DMS 273 (cell line): ENCODE results near the gene CDK4.

Source experiments
- DNase-seq: peaks from one replicate; lab custom pipeline; 2025; ENCODE audit not compliant: unreplicated experiment; lab: John Stamatoyannopoulos, UW

Gene CDK4

DNA sequence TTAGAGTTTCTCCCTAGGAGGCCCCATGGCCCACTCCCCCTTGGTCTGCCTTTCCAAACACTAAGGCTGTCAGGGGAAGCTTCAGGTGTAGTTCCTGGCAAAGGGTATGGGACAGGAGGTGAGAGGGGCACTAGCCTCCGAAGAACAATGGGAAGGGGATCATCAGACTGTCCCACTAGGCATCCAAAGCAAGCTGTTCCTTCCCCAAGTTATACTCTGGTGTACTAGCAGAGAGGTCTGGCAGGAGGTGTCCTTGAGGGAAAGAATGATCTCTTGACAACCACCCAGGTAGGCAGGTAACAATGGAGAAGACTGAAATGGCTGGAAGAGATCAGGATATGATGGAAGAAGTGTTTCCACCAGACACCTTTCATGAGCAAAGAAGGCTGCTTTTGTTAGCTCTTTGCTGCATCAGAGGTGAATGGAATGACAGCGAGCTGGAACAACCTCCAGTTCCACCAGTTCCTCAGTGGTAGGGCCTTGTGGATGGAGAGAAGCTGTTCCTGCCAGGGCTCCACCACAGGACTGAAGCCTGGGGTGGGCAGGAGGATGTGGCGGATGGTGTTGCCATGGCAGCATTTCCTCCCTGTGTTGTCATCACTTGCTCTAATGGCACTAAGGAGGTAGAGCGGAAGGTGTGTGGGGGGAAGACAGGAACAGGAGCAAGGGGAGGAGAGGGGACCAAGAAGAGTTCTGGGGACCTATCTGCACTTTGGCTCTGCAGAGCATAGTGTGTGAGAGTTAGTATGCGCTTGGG, 11.3 kb downstream of the CDK4 start:
- no peak for DNase-seq

DNA sequence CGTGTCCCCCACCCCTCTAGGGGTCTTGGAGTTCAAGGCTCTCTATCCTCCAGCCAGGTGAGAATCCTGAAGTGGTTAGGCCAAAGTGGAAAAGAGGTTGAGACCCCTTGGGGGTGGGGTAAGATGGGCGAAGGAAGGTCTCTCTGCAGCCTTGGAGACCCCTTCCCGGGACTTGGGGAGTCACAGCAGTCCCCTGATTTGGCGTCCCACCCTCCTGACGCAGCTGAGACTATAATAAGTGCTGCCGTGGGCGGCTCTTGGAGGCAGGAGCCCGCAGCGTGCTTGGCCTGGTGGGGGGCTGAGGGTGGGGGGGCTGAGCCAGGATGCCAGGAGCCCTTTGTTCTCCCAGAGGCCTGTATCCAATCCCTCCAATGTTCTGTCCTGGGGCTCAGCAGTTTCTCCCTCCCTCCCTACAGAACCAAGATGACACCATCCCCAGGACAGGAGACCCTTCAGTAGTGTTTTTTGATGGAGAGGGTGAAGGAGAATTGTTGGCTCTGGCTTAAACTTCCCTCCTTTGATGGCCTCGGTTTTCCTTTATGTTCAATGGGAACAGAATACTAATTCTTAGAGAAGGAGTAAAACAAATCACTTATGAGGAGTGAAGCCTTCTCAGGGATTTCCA, 12.1 kb downstream of the CDK4 start:
- DNase-seq = no peak

DNA sequence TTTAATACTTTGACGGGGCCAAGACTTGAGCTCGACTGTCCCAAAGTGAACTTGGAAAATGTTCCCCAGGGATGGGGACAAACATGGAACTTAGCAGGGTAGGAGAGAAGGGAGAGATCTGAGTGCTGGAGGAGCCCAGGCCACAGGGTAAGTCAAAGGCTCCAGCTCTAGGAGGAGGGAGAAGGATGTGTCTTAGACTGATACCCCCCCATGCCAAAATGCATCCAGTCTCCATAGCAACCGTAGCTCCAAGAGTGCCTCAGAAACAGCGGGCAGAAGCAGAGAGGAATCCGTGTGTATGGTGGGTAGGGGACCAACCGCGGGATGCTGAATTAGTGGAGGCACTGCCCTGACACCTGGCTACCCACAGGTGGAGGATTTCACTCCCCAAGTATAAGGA, 12.7 kb downstream of the CDK4 start:
- peak; percentile 61 for DNase-seq

DNA sequence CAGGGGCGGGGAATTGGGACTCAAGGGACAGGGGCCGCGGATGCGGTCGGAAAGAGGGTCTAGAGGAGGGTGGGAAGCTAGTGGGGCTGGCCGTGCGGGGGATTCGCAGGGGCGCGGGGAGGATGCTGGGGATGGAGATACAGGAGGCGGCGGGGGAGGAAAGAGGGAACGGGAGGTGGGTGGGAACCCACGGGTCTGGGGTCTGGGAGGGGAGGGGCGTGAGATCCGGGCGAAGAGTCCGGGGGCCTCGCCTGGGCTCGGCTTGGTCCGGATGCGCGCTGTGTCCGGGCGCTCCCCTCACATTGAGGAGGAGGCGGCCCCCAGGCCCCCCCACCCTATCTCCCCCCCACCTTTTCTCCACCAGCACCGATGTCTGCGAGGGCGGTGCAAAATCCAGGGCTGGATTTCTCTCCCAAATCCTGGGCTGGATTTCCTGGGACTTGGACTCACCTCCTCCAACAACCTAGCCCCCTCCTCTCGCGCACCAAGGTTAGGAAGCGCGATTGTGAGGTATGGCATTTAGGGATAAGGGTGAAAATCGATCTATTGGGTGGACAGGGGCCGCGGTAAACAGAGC, 13.4 kb downstream of the CDK4 start, which contains the start of gene AGAP2:
Gene AGAP2 (minus strand): TSS at position 82 of the 577 bp plus-strand sequence. CDS start 496 bp downstream, outside the sequence.
- peak; percentile 77 for DNase-seq

DNA sequence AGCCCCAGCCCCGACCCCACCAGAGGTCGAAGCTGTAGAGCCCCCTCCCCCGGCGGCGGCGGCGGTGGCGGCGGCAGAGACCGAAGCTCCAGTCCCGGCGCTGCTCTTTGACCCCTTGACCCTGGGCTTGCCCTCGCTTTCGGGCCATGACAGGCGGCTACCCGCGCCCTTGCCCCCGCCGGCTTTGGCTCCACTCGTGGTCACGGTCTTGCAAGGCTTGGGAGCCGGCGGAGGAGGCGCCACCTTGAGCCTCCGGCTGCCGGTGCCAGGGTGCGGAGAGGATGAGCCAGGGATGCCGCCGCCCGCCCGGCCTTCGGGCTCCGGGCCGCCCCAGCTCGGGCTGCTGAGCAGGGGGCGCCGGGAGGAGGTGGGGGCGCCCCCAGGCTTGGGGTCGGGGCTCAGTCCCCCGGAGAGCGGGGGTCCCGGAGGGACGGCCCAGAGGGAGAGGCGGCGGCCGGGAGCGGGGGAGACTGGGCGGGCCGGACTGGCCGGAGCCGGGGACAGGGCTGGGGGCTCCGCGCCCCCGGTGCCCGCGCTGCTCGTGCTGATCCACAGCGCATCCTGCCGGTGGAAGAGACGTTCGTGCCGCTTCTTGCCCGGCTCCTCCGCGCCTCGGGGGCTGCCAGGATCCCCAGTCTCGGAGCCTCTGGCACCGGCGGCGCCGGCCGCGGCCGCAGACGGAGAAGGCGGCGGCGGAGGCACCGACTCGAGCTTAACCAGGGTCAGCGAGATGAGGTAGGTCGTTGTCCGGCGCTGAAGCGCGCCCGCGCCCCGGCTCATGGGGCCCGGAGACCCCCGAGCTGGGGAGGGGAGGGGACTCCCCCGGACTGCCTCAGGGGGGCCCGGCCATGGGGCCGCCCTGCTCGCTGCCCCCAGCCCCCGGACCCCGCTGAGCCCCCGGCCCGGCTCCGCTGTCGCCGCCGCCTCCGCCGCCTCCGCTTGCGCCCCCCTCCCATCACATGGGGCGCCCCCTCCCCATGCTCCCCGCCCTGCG, 14.3 kb downstream of the CDK4 start:
- peak; percentile 66 for DNase-seq

DNA sequence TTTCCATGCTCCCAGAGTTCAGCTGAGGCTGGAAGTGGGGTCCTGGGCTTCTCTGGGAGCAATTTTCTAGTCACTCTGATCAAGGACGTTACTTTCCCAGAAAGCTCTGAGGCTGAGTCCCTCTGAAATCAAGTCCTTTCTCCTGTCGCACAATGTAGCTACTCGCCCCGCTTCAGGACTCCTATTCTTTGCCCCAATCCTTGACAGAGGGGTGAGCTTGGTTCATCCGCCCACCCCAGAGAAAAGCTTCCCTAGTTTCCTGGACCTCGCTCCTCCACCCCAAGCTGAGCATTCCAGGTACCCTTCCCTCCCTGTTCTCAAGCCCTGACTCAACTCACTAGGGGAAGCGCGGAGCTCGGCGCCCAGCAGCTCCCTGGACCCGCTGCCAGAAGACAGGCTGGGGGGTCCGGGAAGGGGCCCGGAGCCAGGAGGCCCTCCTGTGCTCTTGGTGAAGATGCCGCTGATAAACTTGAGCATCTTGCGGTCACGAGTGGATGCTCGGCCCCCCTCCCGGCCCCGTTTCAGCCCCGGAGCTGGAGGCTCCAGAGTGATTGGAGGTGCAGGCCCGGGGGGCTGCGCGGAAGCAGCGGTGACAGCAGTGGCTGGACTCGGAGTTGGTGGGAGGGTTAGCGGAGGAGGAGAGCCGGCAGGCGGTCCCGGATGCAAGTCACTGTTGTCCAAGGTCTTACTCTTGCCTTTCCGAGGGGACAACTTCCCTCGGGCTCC, 15.2 kb downstream of the CDK4 start:
- DNase-seq = peak; percentile 54

DNA sequence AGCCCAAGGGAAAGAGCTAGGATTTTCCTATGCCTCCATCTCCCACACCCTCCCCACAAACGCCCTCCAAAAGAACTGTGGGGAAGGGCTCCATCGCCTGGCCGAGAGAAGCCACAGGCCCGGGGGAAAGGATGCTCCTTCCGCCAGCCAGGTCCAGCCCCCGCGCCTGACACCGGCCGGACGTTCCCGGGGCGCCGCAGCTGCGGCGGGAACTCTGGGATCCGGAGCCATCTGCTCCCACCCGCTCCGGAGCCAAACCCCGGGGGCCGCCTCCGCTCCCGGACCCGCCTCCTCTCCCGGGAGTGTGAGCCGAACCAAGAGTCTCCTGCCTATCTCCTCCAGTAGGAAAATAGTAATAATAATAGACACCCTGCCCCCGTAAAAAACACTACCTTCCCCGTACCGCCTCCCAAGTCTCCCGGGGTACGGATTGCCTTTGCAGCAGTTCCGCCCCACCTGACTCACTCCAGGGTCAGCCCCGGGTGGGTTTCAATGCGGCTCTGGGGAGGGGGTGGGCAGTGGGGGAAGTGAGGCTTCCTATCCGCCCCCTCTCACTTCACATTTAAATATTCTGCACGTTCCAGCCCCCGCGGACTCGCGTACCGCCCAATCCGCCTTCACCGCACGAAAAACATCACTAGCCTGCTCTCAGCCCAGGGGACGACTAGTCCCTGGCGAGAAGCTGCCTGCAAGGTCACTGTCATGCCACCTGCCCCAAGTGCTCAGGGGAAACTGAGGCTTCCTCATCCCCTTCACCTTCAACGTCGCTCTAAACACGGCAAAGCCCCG, 16.0 kb downstream of the CDK4 start:
- DNase-seq = peak; percentile 84

DNA sequence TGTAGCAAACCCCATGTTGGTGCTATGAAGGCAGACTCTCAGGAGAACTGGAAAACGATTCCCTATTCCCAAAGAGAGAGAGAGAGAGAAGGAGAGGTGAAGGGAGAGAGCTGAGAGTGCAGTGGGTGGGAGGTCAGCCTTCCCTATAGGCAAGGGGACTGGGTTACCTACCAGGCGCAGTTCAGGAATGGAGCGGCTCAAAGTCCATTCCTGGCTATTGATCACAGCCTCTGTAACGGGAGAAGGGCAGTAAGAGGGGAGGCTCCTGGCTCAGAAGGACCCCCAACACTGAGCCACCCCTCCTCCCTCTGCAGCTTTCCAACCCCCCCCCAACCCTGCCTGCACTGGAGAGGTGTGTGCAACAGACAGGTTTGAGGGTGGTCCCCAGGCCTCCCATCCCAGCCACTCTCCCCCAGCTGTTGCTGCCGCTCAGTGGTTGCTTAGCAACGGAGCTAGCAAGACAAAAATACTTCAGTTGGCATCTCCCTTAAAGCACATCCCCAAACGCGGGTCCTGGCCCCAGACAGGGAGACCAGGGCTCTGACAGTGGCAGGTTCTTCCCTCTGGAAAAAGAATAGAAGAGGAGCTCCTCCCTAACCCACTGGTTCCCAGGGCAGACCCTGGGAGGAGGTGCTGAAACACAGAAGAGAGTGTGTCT, 16.8 kb downstream of the CDK4 start:
- peak; percentile 72 for DNase-seq

DNA sequence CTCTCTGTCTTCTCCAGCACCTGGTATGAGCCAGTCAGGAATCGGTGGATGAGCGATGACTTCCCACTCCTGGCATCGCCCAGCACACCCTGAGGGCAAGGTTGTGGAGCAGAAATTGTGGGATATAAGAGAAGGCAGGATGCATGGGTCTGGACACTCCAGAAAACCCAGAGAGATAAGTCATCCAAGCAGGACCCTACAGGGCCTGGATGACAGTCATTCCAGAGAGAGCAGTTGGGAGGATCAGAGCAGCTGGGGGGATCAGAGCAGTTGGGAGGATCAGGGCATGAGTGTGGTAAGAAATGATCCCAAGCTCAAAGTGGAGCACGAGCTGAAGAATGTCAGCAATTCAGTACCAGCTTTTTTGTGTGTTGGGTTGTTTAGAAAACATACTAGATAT, 17.5 kb downstream of the CDK4 start:
- no peak for DNase-seq

DNA sequence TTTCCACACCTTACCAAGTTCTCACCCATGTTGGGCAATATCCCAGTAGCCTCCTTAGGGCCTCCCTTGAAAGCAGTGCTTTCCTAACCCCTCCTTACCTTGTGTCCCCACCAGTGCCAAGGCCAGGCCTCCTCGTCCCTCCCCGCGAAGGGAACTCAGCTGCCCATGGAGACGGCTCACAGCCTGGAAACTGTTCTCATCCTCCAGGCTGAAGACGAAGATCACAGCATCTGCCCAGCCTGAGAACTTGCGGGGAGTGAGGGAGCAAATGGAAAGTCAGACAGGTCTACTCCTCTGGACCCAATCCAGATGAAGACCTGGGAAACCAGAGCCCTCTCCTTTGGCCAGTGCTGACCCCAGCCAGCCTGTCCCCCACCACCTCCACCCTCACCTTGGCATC, 18.2 kb downstream of the CDK4 start:
- no peak for DNase-seq

DNA sequence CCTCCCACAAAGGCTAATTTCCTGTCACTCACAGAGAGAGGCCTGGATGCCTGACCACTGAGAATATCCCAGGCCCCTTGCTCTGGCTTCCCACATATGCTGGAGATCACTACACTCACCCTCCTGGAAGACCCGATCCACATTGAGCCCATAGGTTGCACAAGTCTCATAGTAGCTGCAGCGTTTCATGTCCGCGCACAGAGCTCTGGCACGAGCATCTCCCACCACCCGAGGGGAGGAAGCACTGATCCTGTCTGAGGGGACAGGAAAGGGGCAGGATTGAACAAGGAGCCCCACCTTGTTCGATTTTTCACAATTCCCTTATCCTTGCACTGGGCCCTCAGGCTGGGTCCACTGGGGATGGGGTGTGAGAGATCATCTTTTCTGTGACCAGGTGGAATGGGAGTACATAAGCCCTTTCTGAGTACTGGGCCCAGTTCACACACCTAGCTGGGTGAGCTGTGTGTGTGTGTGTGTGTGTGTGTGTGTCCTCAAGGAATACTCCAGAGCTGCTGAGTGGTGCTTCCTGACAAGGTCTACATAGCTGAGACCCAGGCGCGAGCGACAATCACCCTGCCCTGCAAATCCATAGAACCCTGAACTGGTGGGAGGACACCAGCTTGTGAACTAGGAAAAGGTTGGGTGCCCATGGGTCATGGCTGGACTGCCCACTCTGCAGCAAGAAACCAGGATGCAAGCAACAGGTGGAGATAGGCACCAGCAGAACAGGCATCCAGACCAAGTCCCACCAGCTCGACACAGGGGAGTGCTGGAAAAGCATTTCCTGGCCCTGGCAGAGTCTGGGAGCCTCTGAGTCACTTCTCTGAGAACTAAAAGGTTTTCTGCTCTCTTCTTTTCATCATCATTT, 19.1 kb downstream of the CDK4 start:
- no peak for DNase-seq

DNA sequence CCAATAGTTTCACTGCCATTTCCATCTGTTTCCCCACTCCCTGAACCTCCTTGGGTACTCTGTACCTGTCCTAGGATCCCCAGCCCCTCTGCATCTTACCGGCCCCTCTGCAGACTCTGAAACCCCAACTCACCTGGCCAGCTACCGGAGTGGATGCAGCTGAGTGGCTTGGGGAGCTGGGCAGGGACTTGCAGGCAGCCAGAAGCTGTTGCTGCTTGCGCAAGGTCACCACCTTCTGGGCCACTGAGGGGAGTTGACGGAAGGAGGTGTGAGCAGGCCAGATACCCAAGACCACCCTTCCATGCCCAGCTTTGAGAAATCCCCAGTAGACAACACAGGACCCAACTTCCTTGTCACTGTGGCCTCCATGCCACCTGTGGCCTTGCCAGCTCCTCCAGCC, 19.8 kb downstream of the CDK4 start:
- no peak for DNase-seq

DNA sequence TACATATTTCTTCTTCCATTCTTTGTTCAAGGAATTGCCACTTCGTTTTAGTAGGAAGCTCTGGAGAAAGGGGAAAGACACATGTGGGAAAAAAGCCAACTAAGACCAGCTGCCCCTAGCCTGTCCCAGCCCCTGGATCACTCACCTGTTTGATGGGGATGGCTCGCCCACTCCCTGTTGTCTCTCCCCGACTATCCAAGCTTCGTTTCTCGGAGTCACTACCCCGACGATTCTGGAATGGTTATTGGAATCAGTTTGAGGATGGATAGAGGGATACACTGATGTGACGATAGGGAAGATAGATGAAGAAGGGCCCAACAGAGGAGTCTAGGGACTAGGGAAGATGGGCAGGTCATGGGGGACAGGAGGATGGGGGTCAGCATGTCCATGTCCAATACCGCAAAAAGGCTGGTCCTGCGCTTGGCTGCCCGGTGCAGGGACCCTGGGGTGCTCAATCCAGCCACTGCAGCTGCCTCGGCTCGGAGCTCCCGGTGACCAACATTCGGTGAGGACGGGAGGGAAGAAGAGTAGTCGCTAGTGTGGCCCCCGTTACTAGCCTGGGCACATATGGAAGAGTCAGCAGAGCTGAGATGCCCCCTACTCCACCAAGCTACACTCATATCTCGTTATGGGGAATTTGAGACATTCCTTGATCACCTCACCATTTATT, 20.6 kb downstream of the CDK4 start:
- DNase-seq = no peak

DNA sequence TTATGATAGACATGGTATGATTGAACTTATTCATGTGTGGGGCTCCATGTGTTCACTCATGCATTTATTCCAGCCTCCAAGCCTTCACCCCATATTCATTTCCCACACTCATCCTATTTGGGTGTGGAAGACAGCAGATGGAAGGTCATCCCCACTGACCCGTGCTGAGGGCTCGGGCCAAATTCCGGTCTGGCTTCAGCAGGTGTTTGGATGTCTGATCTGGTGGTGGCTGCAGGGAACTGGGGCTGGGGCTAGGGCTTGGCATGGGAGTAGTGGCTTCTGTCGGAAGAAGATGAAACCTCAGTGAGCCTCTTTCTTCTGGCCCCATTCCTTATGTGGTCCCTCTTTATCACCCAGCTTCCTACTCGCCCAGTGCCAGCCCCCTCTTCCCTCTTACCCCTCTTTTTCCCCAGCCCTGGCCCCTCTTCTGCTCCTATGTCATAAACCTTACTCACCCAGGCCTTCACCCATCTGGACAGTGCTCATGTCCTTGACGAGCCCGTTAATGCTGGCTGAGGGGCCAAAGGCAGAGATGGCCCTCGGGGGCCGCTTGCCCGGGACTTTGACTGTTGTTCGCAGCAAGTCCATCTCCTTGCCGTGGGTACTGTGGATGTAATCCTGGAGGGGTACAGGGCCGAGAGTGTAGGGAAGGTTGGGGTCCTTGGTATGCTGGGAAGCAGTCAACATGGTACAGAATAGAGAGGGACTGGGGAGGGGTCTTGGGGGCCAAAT, 21.6 kb downstream of the CDK4 start:
- DNase-seq = no peak

DNA sequence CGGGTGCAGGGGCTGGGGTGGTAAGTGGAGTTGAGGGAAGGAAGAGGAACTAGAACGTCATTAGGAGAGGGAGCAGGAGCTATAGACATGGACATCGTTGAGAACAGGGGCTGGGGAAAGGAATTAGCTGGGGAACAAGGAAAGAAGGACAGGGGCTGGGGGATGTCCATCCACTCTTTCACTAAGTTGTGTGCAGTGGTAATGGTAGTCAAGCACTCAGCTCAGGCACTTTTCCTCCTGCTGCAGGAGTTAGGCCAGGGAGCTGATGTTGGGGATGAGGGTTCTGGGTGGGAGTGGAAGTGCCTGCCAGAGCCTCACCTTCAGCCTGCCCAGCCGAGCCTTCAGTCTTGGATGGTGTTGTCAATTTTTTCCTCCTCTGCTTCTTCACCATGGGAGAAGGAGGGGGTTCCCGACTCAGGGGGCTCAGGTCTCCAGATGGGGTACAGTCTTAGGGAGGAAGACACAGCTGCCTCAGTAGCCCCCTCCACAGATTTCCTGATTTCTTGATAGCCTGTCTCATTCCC, 22.7 kb downstream of the CDK4 start:
- DNase-seq = no peak

DNA sequence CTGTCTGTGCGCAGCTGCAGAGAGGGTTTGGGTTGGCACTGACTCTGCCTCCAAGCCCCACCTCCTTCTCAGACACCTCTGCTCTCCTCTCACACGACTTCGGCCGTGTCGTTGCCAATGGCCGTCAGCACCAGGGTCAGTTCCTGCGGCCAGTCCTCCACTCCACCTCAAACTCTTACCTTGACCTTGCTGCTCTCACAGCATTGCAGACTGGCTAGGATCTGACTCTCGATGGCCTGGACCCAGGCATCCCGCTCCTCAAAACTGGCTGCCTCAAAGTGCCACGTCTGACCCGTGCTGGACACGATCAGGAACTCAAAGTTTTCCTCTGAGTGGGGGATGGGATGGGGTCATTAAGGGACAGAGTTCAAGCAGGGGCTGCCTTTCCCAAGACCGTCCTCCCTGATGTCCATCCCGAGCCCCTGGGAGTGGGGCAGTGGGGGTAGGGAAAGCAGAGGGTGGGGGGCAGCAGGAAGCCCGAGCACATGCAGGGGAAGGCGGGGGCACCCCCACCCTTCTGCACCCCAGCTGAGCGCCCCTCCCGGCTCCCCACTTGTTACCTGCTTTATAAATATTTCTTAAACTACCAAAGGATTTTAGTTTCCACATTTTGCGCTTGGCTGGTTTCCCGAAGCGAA, 24.2 kb downstream of the CDK4 start:
- no peak for DNase-seq
